Spleen (tissue), 7 donors: ENCODE results near the gene NFU1.
"Not testable (repeated sequence)": the region's sequence is repeated elsewhere in the genome, so short reads cannot be mapped to it uniquely, and the experiment has no call there.

Experiments used
- POLR2A ChIP-seq, 3 donors: fragments of 450-650 bp; IDR thresholded peaks; one replicate each; pipeline ENCODE4 v1.5.1; 2017; ENCODE audit warnings: antibody characterized with exemption in 3 of 3, mild to moderate bottlenecking in 1 of 3
- POLR2AphosphoS5 ChIP-seq, 3 donors: sonication (generic); formaldehyde crosslinking; IDR thresholded peaks; one replicate each; pipeline ENCODE4 v1.5.1; 2017; ENCODE audit warnings: antibody characterized with exemption in 3 of 3
- TF ChIP-seq, protein P1 (sequence below), 11 experiments: fragments of 200-600 bp in 7 of 11; fragments of 450-650 bp in 4 of 11; sonication (generic) in 4 of 11; IDR thresholded peaks in 8 of 11; conservative IDR thresholded peaks in 3 of 11; 1 replicate in 7 of 11; 2 replicates in 4 of 11; pipeline versions ENCODE4 v1.4.0 to v1.8.0; 2016 to 2021; ENCODE audit warnings: antibody characterized with exemption in 11 of 11, inconsistent platforms in 4 of 11, mild to moderate bottlenecking in 1 of 11
- donor health status: DM: no; HTN: no; CAD: no; lungs with moderate emphysema.
- donor health status: DM: no; HTN: no; CAD: no.
- donor health status: DM: no; HTN: no; CAD: no.

DNA sequence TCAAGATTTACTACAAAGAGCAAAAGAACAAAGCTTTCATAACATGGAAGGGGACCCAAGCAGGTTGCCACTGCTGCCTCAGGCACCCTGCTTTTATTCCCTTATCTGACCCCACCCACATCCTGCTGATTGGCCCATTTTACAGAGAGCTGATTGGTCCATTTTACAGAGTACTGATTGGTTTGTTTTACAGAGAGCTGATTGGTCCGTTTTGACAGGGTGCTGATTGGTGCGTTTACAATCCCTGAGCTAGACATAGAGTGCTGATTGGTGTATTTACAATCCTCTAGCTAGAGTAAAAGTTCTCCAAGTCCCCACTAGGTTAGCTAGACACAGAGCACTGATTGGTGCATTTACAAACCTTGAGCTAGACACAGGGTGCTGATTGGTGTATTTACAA is 2.3 kb upstream of the NFU1 start:
- TF ChIP-seq, protein P1, sequence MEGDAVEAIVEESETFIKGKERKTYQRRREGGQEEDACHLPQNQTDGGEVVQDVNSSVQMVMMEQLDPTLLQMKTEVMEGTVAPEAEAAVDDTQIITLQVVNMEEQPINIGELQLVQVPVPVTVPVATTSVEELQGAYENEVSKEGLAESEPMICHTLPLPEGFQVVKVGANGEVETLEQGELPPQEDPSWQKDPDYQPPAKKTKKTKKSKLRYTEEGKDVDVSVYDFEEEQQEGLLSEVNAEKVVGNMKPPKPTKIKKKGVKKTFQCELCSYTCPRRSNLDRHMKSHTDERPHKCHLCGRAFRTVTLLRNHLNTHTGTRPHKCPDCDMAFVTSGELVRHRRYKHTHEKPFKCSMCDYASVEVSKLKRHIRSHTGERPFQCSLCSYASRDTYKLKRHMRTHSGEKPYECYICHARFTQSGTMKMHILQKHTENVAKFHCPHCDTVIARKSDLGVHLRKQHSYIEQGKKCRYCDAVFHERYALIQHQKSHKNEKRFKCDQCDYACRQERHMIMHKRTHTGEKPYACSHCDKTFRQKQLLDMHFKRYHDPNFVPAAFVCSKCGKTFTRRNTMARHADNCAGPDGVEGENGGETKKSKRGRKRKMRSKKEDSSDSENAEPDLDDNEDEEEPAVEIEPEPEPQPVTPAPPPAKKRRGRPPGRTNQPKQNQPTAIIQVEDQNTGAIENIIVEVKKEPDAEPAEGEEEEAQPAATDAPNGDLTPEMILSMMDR (IDR thresholded peaks at IDR 0.05 in 8 of 11, conservative IDR thresholded peaks at IDR 0.05 in 3 of 11): not testable (repeated sequence)
- TF ChIP-seq POLR2A, POLR2AphosphoS5 (IDR thresholded peaks at IDR 0.05): not testable (repeated sequence)
